Measurements from ENCODE around the gene PHKB. TPM values are rescaled to one million over a fixed set of nuclear protein-coding genes. Genes with fewer than 3 reads are reported as not detected.

Gene PHKB
- total RNA-seq, 1 experiment from 2014 or later, result 81.3 TPM

GRCh38 chr16:47519996-47520679 is 59.0 kb downstream of the PHKB start:
- H3K79me2 ChIP-seq (ENCODE audit: low read depth), result no peaks in the 10 kb centered on the region
- POLR2A ChIA-PET (ENCODE audit: unreplicated experiment), result no interaction called here
- BruUV-seq (replicated peaks), result no TSS peak
- CTCF ChIA-PET, result no interaction called here
- TF ChIP-seq EZH2 (IDR thresholded peaks at IDR 0.05; ENCODE audit: low read depth) (no peak), CTCF (conservative IDR thresholded peaks at IDR 0.05) (no peak)
- H3K9me2 ChIP-seq (ENCODE audit: insufficient read depth), result no peaks in the 10 kb centered on the region
- H2AFZ ChIP-seq, result no peak overlapping the region
- 0 out of 2 replicates have a peak, but pooled peaks cover 9% of the 10 kb centered on the region for H3K36me3 ChIP-seq (ENCODE audit: low read depth)
- H3K27me3 ChIP-seq (ENCODE audit: insufficient read depth, low read depth), result no peaks in the 10 kb centered on the region
- 0 out of 2 replicates have a peak, but pooled peaks cover 5% of the 10 kb centered on the region for H4K20me1 ChIP-seq (ENCODE audit: insufficient read depth)
- intact Hi-C loops (cut with micrococcal nuclease; ENCODE audit: unreplicated experiment), result no loop called here
- no peak for DNase-seq
- no peak overlapping the region for H3K4me3 ChIP-seq
- no peaks in the 10 kb centered on the region for H3K4me1 ChIP-seq (replicated peaks; ENCODE audit: insufficient read depth)
- H3K4me2 ChIP-seq, result no peak overlapping the region
- H3F3A ChIP-seq (ENCODE audit: insufficient read depth, low read depth), result no peaks in the 10 kb centered on the region
- H3K27ac ChIP-seq, result no peak overlapping the region
- no peaks in the 10 kb centered on the region for H3K9me3 ChIP-seq (ENCODE audit: insufficient read depth, low read depth)

DNA sequence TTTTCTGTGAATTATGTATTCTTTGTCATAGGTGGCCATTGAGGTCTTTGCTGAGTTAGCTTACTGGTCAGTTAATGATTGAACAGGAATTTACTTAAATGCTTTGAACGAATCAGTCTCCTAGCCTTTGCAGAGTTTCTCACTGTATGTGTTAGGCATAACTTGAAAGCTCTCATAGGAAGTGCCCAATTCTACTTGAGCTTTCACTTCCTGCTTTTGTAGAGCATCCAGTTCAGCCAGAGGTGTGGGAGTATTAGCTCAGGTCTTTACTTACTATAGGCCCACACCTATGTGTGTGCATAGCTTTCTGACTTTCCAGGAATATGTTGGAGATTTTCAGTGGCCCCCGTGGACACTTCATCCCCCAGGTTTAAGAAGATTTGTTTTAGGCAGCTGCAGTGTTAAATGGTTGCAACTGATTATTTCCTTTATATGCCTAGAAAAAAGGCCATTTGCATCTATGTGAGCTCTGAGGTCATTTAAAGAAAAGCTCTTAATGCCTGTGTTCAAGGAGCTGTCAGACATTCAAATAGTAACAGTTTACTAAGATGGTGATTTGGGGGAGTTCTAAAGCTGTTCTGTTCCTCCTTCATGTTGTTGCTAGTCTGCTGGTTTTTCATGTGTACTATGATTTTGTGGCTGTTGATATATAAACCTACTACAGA is 62.3 kb downstream of the PHKB start:
- intact Hi-C loops (cut with micrococcal nuclease; ENCODE audit: unreplicated experiment), result no loop called here
- Histone ChIP-seq H3K27ac (no peak overlapping the region), H3K4me2 (no peak overlapping the region), H3K9me3 (ENCODE audit: insufficient read depth, low read depth) (no peaks in the 10 kb centered on the region), H3K36me3 (ENCODE audit: low read depth) (no peaks in the 10 kb centered on the region), H4K20me1 (ENCODE audit: insufficient read depth) (no peaks in the 10 kb centered on the region), H3K27me3 (ENCODE audit: insufficient read depth, low read depth) (no peaks in the 10 kb centered on the region), H3K4me3 (no peak overlapping the region), H3K79me2 (ENCODE audit: low read depth) (no peaks in the 10 kb centered on the region), H3F3A (ENCODE audit: insufficient read depth, low read depth) (no peaks in the 10 kb centered on the region), H3K9me2 (ENCODE audit: insufficient read depth) (no peaks in the 10 kb centered on the region), H3K4me1 (replicated peaks; ENCODE audit: insufficient read depth) (no peaks in the 10 kb centered on the region), H2AFZ (no peak overlapping the region)
- no TSS peak for BruUV-seq (replicated peaks)
- no peak for TF ChIP-seq CTCF (conservative IDR thresholded peaks at IDR 0.05)
- no peak for TF ChIP-seq EZH2 (IDR thresholded peaks at IDR 0.05; ENCODE audit: low read depth)
- CTCF ChIA-PET, result no interaction called here
- DNase-seq, result no peak
- POLR2A ChIA-PET (ENCODE audit: unreplicated experiment), result interaction anchor here (0.6 kb wide), 1 partner anchor 11 kb away, joined by 6 read pairs; no protein-coding TSS in a partner anchor

DNA sequence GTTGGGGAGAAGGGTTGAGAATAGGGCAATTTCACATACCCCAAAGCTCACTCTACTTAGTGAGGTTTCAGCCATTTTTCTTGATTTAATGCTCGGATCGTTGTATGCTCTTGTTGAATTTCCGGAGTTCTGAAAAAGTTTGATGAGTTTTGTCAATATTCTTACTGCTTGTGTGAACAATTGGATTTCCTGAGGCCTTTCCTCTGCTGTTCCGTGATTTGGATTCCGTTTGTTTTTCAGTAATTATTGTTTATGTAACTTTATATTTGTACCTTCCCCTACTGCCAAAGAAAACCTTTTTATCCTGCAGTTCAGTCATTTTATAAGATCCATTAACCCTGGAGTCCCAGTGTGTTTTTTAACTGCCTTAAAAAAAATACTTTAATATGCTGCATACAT is 62.9 kb downstream of the PHKB start:
- Histone ChIP-seq H3K4me1 (replicated peaks; ENCODE audit: insufficient read depth) (no peaks in the 10 kb centered on the region), H3K4me3 (no peak overlapping the region), H3K79me2 (ENCODE audit: low read depth) (no peaks in the 10 kb centered on the region), H4K20me1 (ENCODE audit: insufficient read depth) (no peaks in the 10 kb centered on the region), H3K36me3 (ENCODE audit: low read depth) (no peaks in the 10 kb centered on the region), H3K9me3 (ENCODE audit: insufficient read depth, low read depth) (no peaks in the 10 kb centered on the region), H3F3A (ENCODE audit: insufficient read depth, low read depth) (no peaks in the 10 kb centered on the region), H3K4me2 (no peak overlapping the region), H2AFZ (no peak overlapping the region), H3K27me3 (ENCODE audit: insufficient read depth, low read depth) (no peaks in the 10 kb centered on the region), H3K27ac (no peak overlapping the region), H3K9me2 (ENCODE audit: insufficient read depth) (no peaks in the 10 kb centered on the region)
- no TSS peak for BruUV-seq (replicated peaks)
- ChIA-PET CTCF (no interaction called here), POLR2A (ENCODE audit: unreplicated experiment) (interaction anchor here (0.6 kb wide), 1 partner anchor 11 kb away, joined by 6 read pairs; no protein-coding TSS in a partner anchor)
- no peak for DNase-seq
- intact Hi-C loops (cut with micrococcal nuclease; ENCODE audit: unreplicated experiment), result no loop called here
- TF ChIP-seq EZH2 (IDR thresholded peaks at IDR 0.05; ENCODE audit: low read depth), result no peak
- no peak for TF ChIP-seq CTCF (conservative IDR thresholded peaks at IDR 0.05)

All from PC-9 (cell line).